GM12878 (cell line): ENCODE results near the gene TECPR1. TPM values are rescaled to one million over a fixed set of nuclear protein-coding genes. Genes with fewer than 3 reads are reported as not detected.
A peak's percentile ranks its signal among the peaks of the same experiment; 100 is the strongest.

Experiments used
- CBFB ChIP-seq: IDR thresholded peaks from 2 replicates; pipeline ENCODE4 v1.6.1; 2016; ENCODE audit warnings: antibody characterized with exemption, low read depth
- CREB1 ChIP-seq: IDR thresholded peaks from 2 replicates; pipeline ENCODE4 v1.6.1; 2012; ENCODE audit warnings: low read depth, mild to moderate bottlenecking, inconsistent platforms
- CTCF ChIP-seq, 3 experiments: IDR thresholded peaks in 2 of 3; conservative IDR thresholded peaks in 1 of 3; 2 replicates each; pipeline ENCODE4 v1.5.1; 2011; ENCODE audit warnings: low read depth in 3 of 3, low read length in 3 of 3, mild to moderate bottlenecking in 3 of 3, control low read depth in 2 of 3, moderate library complexity in 2 of 3, inconsistent platforms in 1 of 3, mixed read lengths in 1 of 3; ENCODE audit not compliant: control insufficient read depth in 2 of 3, insufficient read depth in 1 of 3; ENCODE audit errors: extremely low read depth in 1 of 3
- CUX1 ChIP-seq: IDR thresholded peaks from 2 replicates; pipeline ENCODE4 v1.6.1; 2012; ENCODE audit warnings: improper control_type of control experiment, low read depth, low read length; ENCODE audit not compliant: insufficient replicate concordance
- GATAD2B ChIP-seq: fragments of 450-650 bp; conservative IDR thresholded peaks from 2 replicates; pipeline ENCODE4 v1.6.1; 2017; ENCODE audit warnings: low read depth, mild to moderate bottlenecking, moderate library complexity
- JUNB ChIP-seq: IDR thresholded peaks from 2 replicates; pipeline ENCODE4 v1.6.1; 2016; ENCODE audit warnings: antibody characterized with exemption, mild to moderate bottlenecking
- MEF2B ChIP-seq: fragments of 450-650 bp; IDR thresholded peaks from 2 replicates; pipeline ENCODE4 v1.6.1; 2018; ENCODE audit warnings: mild to moderate bottlenecking, moderate library complexity; ENCODE audit not compliant: partially characterized antibody, poor library complexity, severe bottlenecking
- NR2F1 ChIP-seq: fragments of 450-650 bp; conservative IDR thresholded peaks from 2 replicates; pipeline ENCODE4 v1.6.1; 2017; ENCODE audit warnings: mild to moderate bottlenecking
- POU2F2 ChIP-seq: IDR thresholded peaks from 3 replicates; pipeline ENCODE4 v1.6.1; 2011; ENCODE audit warnings: low read depth, mild to moderate bottlenecking, low read length, borderline replicate concordance
- RAD21 ChIP-seq: IDR thresholded peaks from 2 replicates; pipeline ENCODE4 v1.6.1; 2011; ENCODE audit warnings: mild to moderate bottlenecking, low read depth, low read length, moderate library complexity; ENCODE audit not compliant: insufficient read depth
- RAD51 ChIP-seq: fragments of 450-650 bp; IDR thresholded peaks from 2 replicates; pipeline ENCODE4 v1.6.1; 2016; ENCODE audit warnings: moderate library complexity, mild to moderate bottlenecking, inconsistent platforms
- REST ChIP-seq: IDR thresholded peaks from 2 replicates; pipeline ENCODE4 v1.6.1; 2012; ENCODE audit warnings: mild to moderate bottlenecking, low read depth, low read length
- SPI1 ChIP-seq: IDR thresholded peaks from 2 replicates; pipeline ENCODE4 v1.6.1; 2011; ENCODE audit warnings: low read depth, mild to moderate bottlenecking, low read length, moderate library complexity, borderline replicate concordance; ENCODE audit not compliant: insufficient read depth
- SREBF1 ChIP-seq: IDR thresholded peaks from 2 replicates; pipeline ENCODE4 v1.6.1; 2012; ENCODE audit warnings: mild to moderate bottlenecking, low read length
- SRF ChIP-seq, 2 experiments: IDR thresholded peaks; 2 replicates each; pipeline ENCODE4 v1.6.1; 2011; ENCODE audit warnings: low read depth in 2 of 2, low read length in 2 of 2, mild to moderate bottlenecking in 1 of 2, moderate library complexity in 1 of 2
- TBL1XR1 ChIP-seq: IDR thresholded peaks from 2 replicates; pipeline ENCODE4 v1.6.1; 2012; ENCODE audit warnings: low read depth, low read length, improper control_type of control experiment
- ZNF217 ChIP-seq: fragments of 450-650 bp; IDR thresholded peaks from 2 replicates; pipeline ENCODE4 v1.6.1; 2017; ENCODE audit warnings: antibody characterized with exemption, mild to moderate bottlenecking
- ZSCAN29 ChIP-seq: fragments of 450-650 bp; IDR thresholded peaks from 2 replicates; pipeline ENCODE4 v1.6.1; 2017; ENCODE audit warnings: mild to moderate bottlenecking, moderate library complexity
- polyA plus RNA-seq, 11 experiments: library from polyadenylated mRNA; depleted of rRNA in 4 of 11; unstranded in 6 of 11; stranded (reverse) in 5 of 11; fragments of >200 nt; fragmentation: Nextera tagmentation in 4 of 11; fragmentation: Illumina TruSeq in 1 of 11; extraction: Ambion mirVana in 4 of 11; extraction: Trizol in 1 of 11; gene quantifications; 1 replicate in 1 of 11; 2 replicates in 10 of 11; pipeline versions ENCODE4 v1.2.1 to v1.2.3, GENCODE V29; 2011 to 2016; ENCODE audit warnings: inconsistent platforms in 2 of 11, missing spikeins in 2 of 11, low read depth in 1 of 11
- total RNA-seq, 4 experiments: library from RNA; depleted of rRNA in 3 of 4; stranded (reverse); fragments of >200 nt in 3 of 4; fragmentation: Illumina TruSeq in 1 of 4; extraction: Trizol in 1 of 4; gene quantifications; 2 replicates each; pipeline versions ENCODE4 v1.2.1 to v1.2.3, GENCODE V29; 2013 to 2021

The TECPR1 gene
- total and polyA plus RNA-seq, 10 of the 15 experiments (the other 5 are each of a cell fraction or from before 2014, with no cell fraction given): 0.26 to 16.8 (median 4.2) TPM

- TF ChIP-seq SRF (IDR thresholded peaks at IDR 0.05; ENCODE audit: low read depth in 2 of 2, low read length in 2 of 2) (peak; percentile 27 to 74; a peak in 2 of 4 replicates), MEF2B (peak; percentile 94), POU2F2 (peak; percentile 95; the same call in 2 of the 3 replicates), RAD21 (0 out of 2 replicates have a peak, but pooled peaks have one; percentile 5), NR2F1 (peak; percentile 100), CTCF (IDR thresholded peaks at IDR 0.05 in 2 of 3, conservative IDR thresholded peaks at IDR 0.05 in 1 of 3; ENCODE audit: control insufficient read depth in 2 of 3, extremely low read depth in 1 of 3, insufficient read depth in 1 of 3, low read depth in 3 of 3, low read length in 3 of 3) (no peak), SPI1 (peak; percentile 100), REST (peak; percentile 42; the same call in 1 of the 2 replicates), JUNB (peak; percentile 78), TBL1XR1 (peak; percentile 99), CREB1 (peak; percentile 81), RAD51 (peak; percentile 86), ZNF217 (peak; percentile 99), SREBF1 (peak; percentile 92), GATAD2B (peak; percentile 93), ZSCAN29 (no peak), CBFB (peak; percentile 99), CUX1 (no peak)
These were observed 49.5 kb downstream of the TECPR1 start (continued) for GRCh38 chr7:98202367-98203195.
